ENCODE measurements around the gene E2F8.

- TF ChIP-seq E2F6 (IDR thresholded peaks at IDR 0.05; ENCODE audit: borderline replicate concordance, low read depth) (no peak), SMC3 (IDR thresholded peaks at IDR 0.05) (no peak)
Observed at GRCh38 chr11:19218216-19218615, 22.5 kb downstream of the E2F8 start.
